GM19351 (cell line): ENCODE data around the gene MTM1.

Source experiments
- ATAC-seq: cut with Tn5 transposase; IDR thresholded peaks from one replicate; pipeline ENCODE4 v1.9.1; 2021; ENCODE audit warnings: mild to moderate bottlenecking, moderate library complexity; ENCODE audit not compliant: unreplicated experiment

MTM1 gene

GRCh38 chrX:150701377-150701776 is 133.0 kb downstream of the MTM1 start:
- no peak for ATAC-seq

- no peak for ATAC-seq
Observed at GRCh38 chrX:150702966-150703694, 134.7 kb downstream of the MTM1 start.

- ATAC-seq = no peak
Observed at GRCh38 chrX:150703695-150703974, 135.2 kb downstream of the MTM1 start.

GRCh38 chrX:150704030-150704613 is 135.7 kb downstream of the MTM1 start:
- no peak for ATAC-seq

- ATAC-seq = no peak
Observed at GRCh38 chrX:150712619-150713018, 144.2 kb downstream of the MTM1 start.

GRCh38 chrX:150715184-150715583 is 146.8 kb downstream of the MTM1 start:
- ATAC-seq = no peak

GRCh38 chrX:150719621-150720020 is 151.2 kb downstream of the MTM1 start:
- no peak for ATAC-seq
